SKM-1 (cell line): ENCODE results near the gene ADGRG1.

Source experiments
- DNase-seq: peaks from one replicate; lab custom pipeline; 2025; ENCODE audit not compliant: unreplicated experiment; lab: John Stamatoyannopoulos, UW

The ADGRG1 gene

GRCh38 chr16:57604177-57604576, 24.3 kb upstream of the ADGRG1 start:
- no peak for DNase-seq

- DNase-seq = no peak
These were observed 22.1 kb upstream of the ADGRG1 start for GRCh38 chr16:57606147-57606846.

GRCh38 chr16:57606847-57607501, 21.5 kb upstream of the ADGRG1 start:
- DNase-seq = no peak

GRCh38 chr16:57607676-57608461, 20.6 kb upstream of the ADGRG1 start:
- DNase-seq = no peak

- no peak for DNase-seq
These were observed 19.8 kb upstream of the ADGRG1 start for GRCh38 chr16:57608462-57609113.

GRCh38 chr16:57609541-57610401, 18.7 kb upstream of the ADGRG1 start:
- no peak for DNase-seq

GRCh38 chr16:57610611-57611010, 17.8 kb upstream of the ADGRG1 start:
- no peak for DNase-seq

- DNase-seq = no peak
These were observed 17.2 kb upstream of the ADGRG1 start for GRCh38 chr16:57611181-57611580.

- DNase-seq = no peak
These were observed 16.7 kb upstream of the ADGRG1 start for GRCh38 chr16:57611706-57612105.

- no peak for DNase-seq
These were observed 15.9 kb upstream of the ADGRG1 start for GRCh38 chr16:57612494-57612893.

GRCh38 chr16:57613514-57613913, 14.9 kb upstream of the ADGRG1 start:
- DNase-seq = no peak

- DNase-seq = no peak
These were observed 13.9 kb upstream of the ADGRG1 start for GRCh38 chr16:57614536-57614935.

- DNase-seq = no peak
These were observed 13.5 kb upstream of the ADGRG1 start for GRCh38 chr16:57614944-57615343.

GRCh38 chr16:57615813-57616212, 12.6 kb upstream of the ADGRG1 start:
- DNase-seq = no peak

- no peak for DNase-seq
These were observed 12.2 kb upstream of the ADGRG1 start for GRCh38 chr16:57616241-57616640.

- DNase-seq = no peak
These were observed 11.6 kb upstream of the ADGRG1 start for GRCh38 chr16:57616876-57617275.

- DNase-seq = no peak
These were observed 10.8 kb upstream of the ADGRG1 start for GRCh38 chr16:57617604-57618111.

GRCh38 chr16:57618296-57619132, 9.9 kb upstream of the ADGRG1 start:
- no peak for DNase-seq

- DNase-seq = no peak
These were observed 9.3 kb upstream of the ADGRG1 start for GRCh38 chr16:57619133-57619605.
